ENCODE results near the gene MAP3K13. TPM values are rescaled to one million over a fixed set of nuclear protein-coding genes. Genes with fewer than 3 reads are reported as not detected.

Gene MAP3K13
- total RNA-seq, 1 experiment from 2014 or later, result 10.6 TPM

GRCh38 chr3:185330644-185331043, 32.3 kb upstream of the MAP3K13 start:
- Histone ChIP-seq H2BK20ac (ENCODE audit: low read depth, low read length, poor library complexity, severe bottlenecking) (no peak overlapping the region), H3K9ac (ENCODE audit: extremely low read depth, insufficient read length, low read length) (no peak overlapping the region), H4K20me1 (ENCODE audit: control insufficient read depth, insufficient read depth, insufficient read length) (no peaks in the 10 kb centered on the region), H2AK5ac (ENCODE audit: insufficient read length, low read length) (no peak overlapping the region), H3K4me2 (ENCODE audit: insufficient read depth, insufficient read length, low read length) (no peak overlapping the region), H3K18ac (ENCODE audit: insufficient read length, low read depth, low read length) (no peak overlapping the region), H3K9me3 (ENCODE audit: control insufficient read depth, low read depth, low read length) (no peaks in the 10 kb centered on the region), H3K27me3 (ENCODE audit: insufficient read depth, low read length) (no peaks in the 10 kb centered on the region), H3K56ac (ENCODE audit: insufficient read length, low read depth, low read length) (no peak overlapping the region), H2BK12ac (ENCODE audit: insufficient read length, low read depth, low read length) (no peak overlapping the region), H4K8ac (replicated peaks; ENCODE audit: insufficient read length, low read depth, low read length) (no peak overlapping the region), H2AFZ (ENCODE audit: low read length) (no peak overlapping the region), H3K27ac (ENCODE audit: insufficient read length, low read depth, low read length) (no peak overlapping the region), H3K14ac (ENCODE audit: insufficient read depth, low read length) (no peak overlapping the region), H3K4me1 (ENCODE audit: insufficient read depth, low read length) (no peaks in the 10 kb centered on the region), H2BK5ac (ENCODE audit: insufficient read length, low read length) (no peak overlapping the region), H3K23me2 (ENCODE audit: insufficient read length, low read depth, low read length, poor library complexity, severe bottlenecking) (no peaks in the 10 kb centered on the region), H3T11ph (ENCODE audit: low read length) (no peak overlapping the region), H2BK15ac (ENCODE audit: low read depth, low read length) (no peak overlapping the region), H3K79me2 (ENCODE audit: insufficient read depth, low read length) (no peaks in the 10 kb centered on the region), H3K23ac (ENCODE audit: insufficient read length, low read depth, low read length) (no peak overlapping the region), H3K4ac (ENCODE audit: low read depth, low read length) (no peak overlapping the region), H4K5ac (ENCODE audit: insufficient read length, low read depth, low read length) (no peak overlapping the region), H3K79me1 (ENCODE audit: insufficient read depth, low read depth, low read length, poor library complexity, severe bottlenecking) (no peaks in the 10 kb centered on the region), H4K91ac (ENCODE audit: insufficient read length, low read depth, low read length) (no peak overlapping the region), H2BK120ac (ENCODE audit: low read depth, low read length, poor library complexity, severe bottlenecking) (no peak overlapping the region)
- Mint-ChIP-seq H3K36me3 (ENCODE audit: insufficient read depth in 1 of 3, low read depth in 3 of 3) (no peaks in the 10 kb centered on the region), H3K4me1 (no peaks in the 10 kb centered on the region), H3K4me3 (no peak overlapping the region), H3K27me3 (ENCODE audit: low read depth) (peaks cover 20% of the 10 kb centered on the region), H3K27ac (no peak overlapping the region), H3K9me3 (no peaks in the 10 kb centered on the region)
- no CpG with 5 or more reads among the region's 3 CpGs for WGBS (ENCODE audit: extremely low coverage, insufficient read length, low lambda C conversion rate)
- TF ChIP-seq CTCF (conservative IDR thresholded peaks at IDR 0.05), result no peak
- peak; percentile 26 for DNase-seq

Measured in H9 (cell line).